GM19395 (cell line): Measurements from ENCODE around the gene IGSF1.
"Not testable (repeated sequence)": the region's sequence is repeated elsewhere in the genome, so short reads cannot be mapped to it uniquely, and the experiment has no call there.

Source experiments
- ATAC-seq: cut with Tn5 transposase; IDR thresholded peaks from one replicate; pipeline ENCODE4 v1.9.1; 2021; ENCODE audit warnings: mild to moderate bottlenecking, moderate library complexity; ENCODE audit not compliant: unreplicated experiment

The IGSF1 gene

GRCh38 chrX:131273011-131273410 lies 16.1 kb downstream of the IGSF1 start:
- ATAC-seq, result no peak

- ATAC-seq, result no peak
Observed at GRCh38 chrX:131271826-131272225, 17.3 kb downstream of the IGSF1 start.

GRCh38 chrX:131271274-131271673 lies 17.8 kb downstream of the IGSF1 start:
- no peak for ATAC-seq

DNA sequence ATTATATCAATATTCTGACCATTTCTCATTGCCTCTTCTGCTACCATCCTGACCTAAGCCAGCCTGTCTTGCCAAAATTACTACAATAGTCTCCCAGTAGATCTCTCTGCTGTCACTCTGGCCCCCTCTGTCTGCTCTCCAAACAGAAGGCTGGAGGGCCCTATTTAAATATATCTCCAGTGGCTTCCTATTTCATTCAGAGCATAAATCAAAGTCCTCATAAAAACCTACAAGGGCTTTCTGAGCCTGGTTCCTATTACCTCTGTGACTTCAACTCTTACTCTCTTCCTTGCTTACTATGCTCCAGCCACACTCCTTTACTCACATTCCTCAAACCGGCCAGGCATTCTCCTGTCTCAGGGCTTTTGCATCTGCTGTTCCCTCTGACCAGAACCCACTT lies 19.0 kb downstream of the IGSF1 start:
- no peak for ATAC-seq

- no peak for ATAC-seq
Observed at GRCh38 chrX:131264665-131265064, 24.4 kb downstream of the IGSF1 start.

DNA sequence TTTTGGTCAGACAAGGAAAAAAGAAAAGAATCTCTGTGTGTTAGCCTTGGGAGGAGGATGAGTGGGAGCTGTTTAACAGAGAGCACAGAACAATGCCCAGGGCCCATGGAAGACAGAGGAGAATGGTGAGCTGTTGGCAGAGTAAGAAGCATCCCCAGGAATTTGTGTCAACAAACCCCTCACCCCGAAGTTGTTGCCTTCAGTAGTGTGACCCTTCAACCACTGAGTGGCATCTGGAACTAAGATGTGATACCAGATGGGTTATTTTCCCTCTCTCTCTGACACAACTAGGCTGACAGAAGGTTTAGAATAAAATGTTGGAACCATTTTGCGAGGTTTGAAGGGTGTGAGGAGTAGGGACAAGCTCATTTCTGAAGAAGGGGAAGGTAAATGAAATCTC lies 25.1 kb downstream of the IGSF1 start:
- ATAC-seq, result no peak

DNA sequence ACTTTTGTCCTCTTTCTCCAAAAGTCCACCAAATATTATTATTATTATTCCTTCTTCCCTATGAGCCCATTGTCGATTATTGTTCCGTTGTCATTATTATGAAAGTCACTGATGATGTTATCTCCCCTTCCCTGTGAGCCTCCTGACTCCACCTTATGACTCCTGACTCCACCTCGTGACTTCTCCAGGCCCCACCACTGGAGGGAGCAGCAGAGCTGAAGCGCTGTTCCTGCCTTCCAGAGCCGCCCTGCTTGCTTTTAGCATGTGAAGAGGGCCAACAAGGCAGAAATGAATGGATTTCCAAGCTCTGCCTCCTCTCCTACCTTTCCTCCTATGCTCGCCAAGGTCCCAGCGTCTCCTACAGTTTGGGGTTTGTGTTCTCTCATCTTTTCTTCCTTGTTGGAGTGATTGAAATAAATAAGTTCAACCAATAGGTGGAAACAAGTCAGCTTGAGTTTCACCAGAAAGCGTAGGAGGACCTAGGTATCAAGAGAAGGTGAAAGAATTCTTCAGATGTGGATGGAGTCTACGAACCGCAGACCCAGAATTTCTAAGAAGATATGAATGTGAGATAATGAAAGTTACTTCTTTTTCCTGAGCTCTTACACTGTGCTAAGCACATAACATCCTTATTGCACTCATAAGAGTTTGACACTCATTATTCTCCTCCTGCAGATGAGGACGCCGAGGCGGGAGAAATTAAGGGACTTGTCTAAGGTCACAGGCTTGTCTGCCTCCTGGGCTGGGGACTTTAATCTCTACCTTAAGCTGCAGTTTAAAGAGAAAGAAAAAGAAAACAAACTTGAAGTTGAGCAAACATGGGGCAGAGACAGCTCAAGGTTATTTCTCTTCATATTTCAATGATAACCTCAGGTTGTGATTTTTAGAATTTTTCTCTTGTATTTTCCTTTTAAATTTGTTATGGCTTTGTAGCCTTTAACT lies 26.1 kb downstream of the IGSF1 start:
- ATAC-seq, result peak; percentile 52

DNA sequence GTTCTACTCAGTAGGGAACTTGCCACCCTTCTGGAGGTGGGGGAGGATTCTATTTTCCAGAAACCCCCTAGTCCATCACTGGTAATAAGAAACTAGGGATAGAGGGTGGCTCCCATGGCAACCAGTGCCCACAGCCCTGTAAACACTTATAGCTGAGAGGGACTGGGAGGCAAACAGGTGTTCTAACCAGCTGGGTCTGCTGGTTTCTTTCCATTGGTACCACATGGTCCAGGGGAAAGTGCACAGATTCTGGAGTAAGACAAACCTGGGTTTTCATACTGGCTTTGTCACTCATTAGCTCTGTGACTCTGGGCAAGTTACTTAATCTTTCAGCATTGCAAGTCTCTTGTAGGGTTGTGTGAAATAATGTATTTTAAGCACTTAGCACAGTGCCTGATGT lies 26.9 kb downstream of the IGSF1 start:
- no peak for ATAC-seq

DNA sequence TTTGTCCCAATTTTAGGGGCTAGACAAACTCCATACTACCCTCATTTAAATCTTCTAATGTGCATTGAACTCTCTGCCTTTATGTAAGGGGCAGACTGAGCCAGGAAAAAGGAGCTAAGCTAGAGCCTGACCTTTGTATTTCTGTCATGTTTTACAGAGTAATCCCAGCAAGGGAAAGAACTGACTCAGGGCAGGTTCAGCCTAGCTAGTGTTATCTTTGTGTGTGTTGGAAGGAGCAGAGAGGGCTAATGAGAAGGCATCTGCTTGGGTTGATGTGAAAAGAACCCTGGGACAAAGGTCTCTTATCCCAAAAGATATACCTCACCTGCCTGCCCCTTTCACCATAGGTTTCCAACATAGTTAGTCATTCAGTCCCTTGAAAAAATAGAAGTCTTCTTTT lies 31.7 kb downstream of the IGSF1 start:
- ATAC-seq, result no peak

- not testable (repeated sequence) for ATAC-seq
Observed at GRCh38 chrX:131250984-131251738, 37.9 kb downstream of the IGSF1 start.

DNA sequence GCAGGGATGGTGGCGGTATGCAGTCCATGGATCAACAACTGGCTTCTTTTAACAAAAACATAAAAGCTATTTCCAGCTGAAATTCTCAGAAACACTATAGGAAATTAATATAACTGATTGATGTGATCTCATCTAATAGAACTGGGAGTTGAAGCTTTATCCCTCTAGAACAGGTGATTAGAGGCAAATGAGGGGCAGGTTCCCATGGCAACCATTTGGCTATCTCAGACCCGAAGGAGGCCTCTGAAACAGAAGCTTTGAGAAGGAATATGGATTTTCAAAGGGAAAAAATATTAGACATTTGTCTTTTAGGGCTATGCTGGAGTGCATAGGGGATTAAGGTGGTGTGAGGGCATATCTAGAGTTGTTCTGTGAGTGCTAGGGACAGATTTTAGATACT lies 50.0 kb downstream of the IGSF1 start:
- no peak for ATAC-seq

GRCh38 chrX:131237363-131237762 lies 51.7 kb downstream of the IGSF1 start:
- ATAC-seq, result no peak

GRCh38 chrX:131235768-131236545 lies 53.1 kb downstream of the IGSF1 start:
- ATAC-seq, result no peak

- no peak for ATAC-seq
Observed at GRCh38 chrX:131227608-131228007, 61.5 kb downstream of the IGSF1 start.

GRCh38 chrX:131226591-131226990 lies 62.5 kb downstream of the IGSF1 start:
- no peak for ATAC-seq

DNA sequence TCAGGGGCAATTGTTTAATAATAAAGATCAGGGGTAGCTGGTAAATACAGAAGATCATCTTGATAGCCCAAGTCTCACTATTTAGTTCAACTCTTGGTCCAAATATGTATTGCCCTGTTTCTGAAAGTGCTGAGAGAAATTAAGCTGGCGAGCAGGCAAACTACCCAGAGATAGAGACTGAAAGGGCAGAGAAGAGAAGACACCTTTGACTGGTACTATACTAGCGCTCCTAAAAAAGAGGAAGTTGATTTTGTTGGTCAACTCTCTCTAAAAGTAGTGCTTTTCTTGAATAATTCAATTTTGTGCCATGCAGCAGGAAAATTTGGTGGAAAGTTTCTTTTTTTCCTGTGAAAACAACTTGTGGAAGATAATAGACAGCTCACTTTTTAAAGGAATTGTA lies 64.0 kb downstream of the IGSF1 start:
- ATAC-seq, result no peak
